Measurements from ENCODE around the gene CEPT1. TPM values are rescaled to one million over a fixed set of nuclear protein-coding genes. Genes with fewer than 3 reads are reported as not detected.
A peak's percentile ranks its signal among the peaks of the same experiment; 100 is the strongest.

CEPT1 gene
- polyA plus RNA-seq, 1 of the 3 experiments (the other 2 are of a cell fraction): 11.6 TPM

GRCh38 chr1:111221633-111222291, 81.7 kb downstream of the CEPT1 start:
- Histone ChIP-seq H3K4me2 (0 out of 2 replicates have a peak overlapping the region, but pooled peaks have one; percentile 39), H3K9me3 (no peaks in the 10 kb centered on the region), H2AFZ (ENCODE audit: low read depth) (no peak overlapping the region), H3K27ac (ENCODE audit: low read depth in 2 of 2, low read length in 1 of 2) (no peak overlapping the region), H3K27me3 (ENCODE audit: insufficient read depth) (no peaks in the 10 kb centered on the region), H3K36me3 (replicated peaks in 1 of 2; ENCODE audit: control insufficient read depth in 1 of 2, insufficient read depth in 2 of 2, low read length in 1 of 2) (no peaks in the 10 kb centered on the region), H4K20me1 (ENCODE audit: insufficient read depth) (no peaks in the 10 kb centered on the region), H3K4me1 (ENCODE audit: control insufficient read depth in 1 of 2, insufficient read depth in 2 of 2, low read depth in 1 of 2, low read length in 1 of 2) (peaks cover 0 to 12% of the 10 kb centered on the region in 2 experiments; a peak in 2 of 4 replicates), H3K9me2 (no peaks in the 10 kb centered on the region), H3K4me3 (ENCODE audit: low read depth in 2 of 2, low read length in 1 of 2) (no peak overlapping the region), H3K79me2 (ENCODE audit: insufficient read depth) (no peaks in the 10 kb centered on the region), H3F3A (replicated peaks; ENCODE audit: insufficient read depth) (no peaks in the 10 kb centered on the region), H3K9ac (no peak overlapping the region)
- WGBS (ENCODE audit: low lambda C conversion rate): 47% methylated on average over 5 of the region's 5 CpGs
- TF ChIP-seq IRF3 (IDR thresholded peaks at IDR 0.05; ENCODE audit: low read depth, low read length) (no peak), POLR2AphosphoS5 (IDR thresholded peaks at IDR 0.05; ENCODE audit: low read depth, low read length) (no peak), MEF2A (IDR thresholded peaks at IDR 0.05; ENCODE audit: borderline replicate concordance, low read depth) (no peak), RXRA (IDR thresholded peaks at IDR 0.05; ENCODE audit: borderline replicate concordance, low read depth) (no peak), TEAD4 (IDR thresholded peaks at IDR 0.05; ENCODE audit: borderline replicate concordance, insufficient read depth) (no peak), EP300 (IDR thresholded peaks at IDR 0.05; ENCODE audit: borderline replicate concordance in 1 of 2, low read depth in 1 of 2, low read length in 1 of 2) (no peak), CTCF (IDR thresholded peaks at IDR 0.05) (no peak), JUND (IDR thresholded peaks at IDR 0.05) (no peak), ELF1 (IDR thresholded peaks at IDR 0.05) (no peak), GABPA (IDR thresholded peaks at IDR 0.05; ENCODE audit: low read depth) (no peak)
- TF ChIP-seq, protein P1, sequence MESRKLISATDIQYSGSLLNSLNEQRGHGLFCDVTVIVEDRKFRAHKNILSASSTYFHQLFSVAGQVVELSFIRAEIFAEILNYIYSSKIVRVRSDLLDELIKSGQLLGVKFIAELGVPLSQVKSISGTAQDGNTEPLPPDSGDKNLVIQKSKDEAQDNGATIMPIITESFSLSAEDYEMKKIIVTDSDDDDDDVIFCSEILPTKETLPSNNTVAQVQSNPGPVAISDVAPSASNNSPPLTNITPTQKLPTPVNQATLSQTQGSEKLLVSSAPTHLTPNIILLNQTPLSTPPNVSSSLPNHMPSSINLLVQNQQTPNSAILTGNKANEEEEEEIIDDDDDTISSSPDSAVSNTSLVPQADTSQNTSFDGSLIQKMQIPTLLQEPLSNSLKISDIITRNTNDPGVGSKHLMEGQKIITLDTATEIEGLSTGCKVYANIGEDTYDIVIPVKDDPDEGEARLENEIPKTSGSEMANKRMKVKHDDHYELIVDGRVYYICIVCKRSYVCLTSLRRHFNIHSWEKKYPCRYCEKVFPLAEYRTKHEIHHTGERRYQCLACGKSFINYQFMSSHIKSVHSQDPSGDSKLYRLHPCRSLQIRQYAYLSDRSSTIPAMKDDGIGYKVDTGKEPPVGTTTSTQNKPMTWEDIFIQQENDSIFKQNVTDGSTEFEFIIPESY (IDR thresholded peaks at IDR 0.05; ENCODE audit: borderline replicate concordance, low read depth): no peak
- POLR2A ChIA-PET: no interaction called here
- DNase-seq: no peak
- CTCF ChIA-PET: interaction anchor here (0.8 to 10.2 kb wide), 4 partner anchors 10 to 181 kb away, joined by 3 to 161 read pairs (median 3); no protein-coding TSS in a partner anchor
